Uterus (tissue), 4 donors: ENCODE measurements around the gene GPR17. TPM values are rescaled to one million over a fixed set of nuclear protein-coding genes. Genes with fewer than 3 reads are reported as not detected.

Source experiments
- DNase-seq, 2 donors: peaks; one replicate each; pipeline ENCODE4 v3.0.0-alpha.2; 2019 to 2020
- H3K27ac ChIP-seq, 2 donors: fragments of 200-600 bp; sonication (generic); 1 replicate in 1 of 2; 2 replicates in 1 of 2; pipeline ENCODE4 v1.5.1; 2016 to 2018
- H3K27me3 ChIP-seq, 2 donors: fragments of 200-600 bp; sonication (generic); one replicate each; pipeline ENCODE4 v1.5.1; 2018 to 2019; ENCODE audit warnings: control low read depth in 1 of 2
- H3K36me3 ChIP-seq, 2 donors: fragments of 200-600 bp; sonication (generic); one replicate each; pipeline ENCODE4 v1.5.1; 2019; ENCODE audit warnings: control low read depth in 1 of 2
- H3K4me1 ChIP-seq, 2 donors: fragments of 200-600 bp; sonication (generic); one replicate each; pipeline ENCODE4 v1.5.1; 2018 to 2019; ENCODE audit warnings: control low read depth in 1 of 2
- H3K4me3 ChIP-seq, 2 donors: fragments of 200-600 bp; sonication (generic); 1 replicate in 1 of 2; 2 replicates in 1 of 2; pipeline ENCODE4 v1.5.1; 2018 to 2019; ENCODE audit warnings: mild to moderate bottlenecking in 1 of 2
- H3K9me3 ChIP-seq, 2 donors: fragments of 200-600 bp; sonication (generic); one replicate each; pipeline ENCODE4 v1.5.1; 2019; ENCODE audit warnings: control low read depth in 1 of 2
- POLR2A ChIP-seq, 2 donors: fragments of 450-650 bp; IDR thresholded peaks; one replicate each; pipeline ENCODE4 v1.6.1; 2016; ENCODE audit warnings: antibody characterized with exemption in 2 of 2, mild to moderate bottlenecking in 1 of 2, moderate library complexity in 1 of 2
- intact Hi-C: fragments of 100-400 bp; cut with DNase I; formaldehyde crosslinking; loops from one replicate; pipeline ENCODE4 v1.15.1; 2023; ENCODE audit warnings: low total_unique reads
- total RNA-seq, 4 donors: library from RNA; depleted of rRNA in 3 of 4; stranded (reverse); fragments of >200 nt in 3 of 4; gene quantifications; one replicate each; pipeline versions ENCODE4 v1.1.0 to v1.2.4, GENCODE V29; 2014 to 2023
- TF ChIP-seq, protein P1 (sequence below), 4 experiments: fragments of 200-600 bp in 2 of 4; fragments of 450-650 bp in 2 of 4; sonication (generic) in 2 of 4; IDR thresholded peaks; one replicate each; pipeline ENCODE4 v1.5.1; 2016 to 2019; ENCODE audit warnings: antibody characterized with exemption in 4 of 4, mild to moderate bottlenecking in 2 of 4, moderate library complexity in 1 of 4
- donor health status: DM: yes; HTN: yes; CAD: no.

The GPR17 gene
- total RNA-seq, 4 donors from 2014 or later, result 0.41 TPM; not detected in 3

DNA sequence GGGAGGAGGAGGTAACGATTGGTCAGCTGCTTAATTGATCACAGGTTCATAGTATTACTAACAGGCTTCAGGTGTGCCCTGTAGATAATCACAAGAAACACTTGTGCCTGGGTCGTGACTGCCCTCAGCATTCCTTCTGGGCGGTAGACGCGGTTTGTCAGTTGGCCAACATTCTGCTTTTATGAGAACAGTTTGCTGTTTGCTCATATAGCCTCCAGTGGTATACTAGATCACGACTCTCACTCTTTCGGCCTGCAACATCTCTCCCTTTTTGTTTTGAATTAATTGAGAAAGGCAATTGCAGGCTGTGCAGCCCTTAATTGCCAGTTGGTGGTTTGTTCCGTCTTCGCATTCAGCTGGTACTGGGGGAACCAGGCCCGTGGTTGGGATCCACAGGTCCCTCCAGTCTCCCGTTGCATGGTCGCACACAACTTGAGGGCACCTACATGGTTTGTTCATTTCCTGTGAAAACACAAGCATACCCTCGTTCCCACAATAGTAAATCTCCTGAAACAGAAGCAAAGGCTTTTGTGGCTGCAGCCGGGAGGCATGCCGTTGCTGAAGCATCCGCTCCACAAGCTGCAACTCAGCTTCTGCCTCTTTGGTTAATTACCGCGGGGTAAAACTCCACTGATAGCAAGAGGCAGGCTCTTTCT lies 30.3 kb upstream of the GPR17 start:
- Histone ChIP-seq H3K36me3 (no peaks in the 10 kb centered on the region), H3K9me3 (no peaks in the 10 kb centered on the region), H3K27ac (no peak overlapping the region), H3K27me3 (no peaks in the 10 kb centered on the region), H3K4me1 (no peaks in the 10 kb centered on the region), H3K4me3 (no peak overlapping the region)
- intact Hi-C loops, result no loop called here
- TF ChIP-seq POLR2A (IDR thresholded peaks at IDR 0.05), result no peak
- peak in 1 of 2 donors; percentile 6 for DNase-seq

DNA sequence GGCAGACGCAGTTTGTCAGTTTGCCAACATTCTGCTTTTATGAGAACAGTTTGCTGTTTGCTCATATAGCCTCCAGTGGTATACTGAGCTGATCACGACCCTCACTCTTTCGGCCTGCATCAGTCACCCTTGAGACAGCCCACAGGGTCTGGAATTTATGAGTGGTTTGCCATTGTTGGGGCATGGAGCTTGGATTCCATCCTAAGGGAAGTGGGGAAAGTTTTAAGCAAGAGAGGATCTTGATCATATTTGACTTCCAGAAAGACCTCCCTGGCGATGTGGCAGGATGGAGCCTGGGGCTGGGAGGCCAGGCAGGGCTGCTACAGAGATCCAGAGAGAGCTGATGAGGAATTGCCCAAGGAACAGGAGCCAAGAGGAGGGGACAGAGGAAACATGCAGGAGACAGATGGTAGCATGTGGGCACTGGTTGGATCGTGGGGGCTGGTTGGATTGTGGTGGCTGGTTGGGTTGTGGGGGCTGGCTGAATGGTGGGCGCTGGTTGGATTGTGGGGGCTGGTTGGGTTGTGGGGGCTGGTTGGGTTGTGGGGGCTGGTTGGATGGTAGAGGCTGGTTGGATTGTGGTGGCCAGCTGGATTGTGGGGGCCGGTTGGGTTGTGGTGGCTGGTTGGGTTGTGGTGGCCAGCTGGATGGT lies 27.3 kb upstream of the GPR17 start:
- DNase-seq, result peak in 1 of 2 donors; percentile 1
- no peak for TF ChIP-seq POLR2A (IDR thresholded peaks at IDR 0.05)
- H3K4me1 ChIP-seq, result no peaks in the 10 kb centered on the region
- no peaks in the 10 kb centered on the region for H3K27me3 ChIP-seq
- no peaks in the 10 kb centered on the region for H3K36me3 ChIP-seq
- H3K9me3 ChIP-seq, result no peaks in the 10 kb centered on the region
- no peak overlapping the region for H3K27ac ChIP-seq
- intact Hi-C loops, result no loop called here
- H3K4me3 ChIP-seq, result no peak overlapping the region

DNA sequence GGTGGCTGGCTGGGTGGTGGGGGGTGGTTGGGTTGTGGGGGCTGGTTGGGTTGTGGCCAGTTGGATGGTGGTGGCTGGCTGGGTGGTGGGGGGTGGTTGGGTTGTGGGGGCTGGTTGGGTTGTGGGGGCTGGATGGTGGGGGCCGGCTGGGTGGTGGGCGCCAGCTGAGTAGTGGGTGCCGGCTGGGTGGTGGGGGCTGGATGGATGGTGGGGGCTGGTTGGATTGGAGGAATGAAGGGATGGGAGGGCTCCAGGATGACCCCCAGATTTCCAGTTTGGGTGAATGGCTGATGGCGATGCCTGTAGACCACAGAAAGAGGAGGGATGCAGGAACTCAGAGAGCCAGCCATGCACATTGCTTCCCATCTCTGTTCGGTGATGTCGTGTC lies 26.8 kb upstream of the GPR17 start:
- Histone ChIP-seq H3K27me3 (no peaks in the 10 kb centered on the region), H3K4me3 (no peak overlapping the region), H3K36me3 (no peaks in the 10 kb centered on the region), H3K9me3 (no peaks in the 10 kb centered on the region), H3K27ac (no peak overlapping the region), H3K4me1 (no peaks in the 10 kb centered on the region)
- no peak for DNase-seq
- intact Hi-C loops, result no loop called here
- TF ChIP-seq, protein P1, sequence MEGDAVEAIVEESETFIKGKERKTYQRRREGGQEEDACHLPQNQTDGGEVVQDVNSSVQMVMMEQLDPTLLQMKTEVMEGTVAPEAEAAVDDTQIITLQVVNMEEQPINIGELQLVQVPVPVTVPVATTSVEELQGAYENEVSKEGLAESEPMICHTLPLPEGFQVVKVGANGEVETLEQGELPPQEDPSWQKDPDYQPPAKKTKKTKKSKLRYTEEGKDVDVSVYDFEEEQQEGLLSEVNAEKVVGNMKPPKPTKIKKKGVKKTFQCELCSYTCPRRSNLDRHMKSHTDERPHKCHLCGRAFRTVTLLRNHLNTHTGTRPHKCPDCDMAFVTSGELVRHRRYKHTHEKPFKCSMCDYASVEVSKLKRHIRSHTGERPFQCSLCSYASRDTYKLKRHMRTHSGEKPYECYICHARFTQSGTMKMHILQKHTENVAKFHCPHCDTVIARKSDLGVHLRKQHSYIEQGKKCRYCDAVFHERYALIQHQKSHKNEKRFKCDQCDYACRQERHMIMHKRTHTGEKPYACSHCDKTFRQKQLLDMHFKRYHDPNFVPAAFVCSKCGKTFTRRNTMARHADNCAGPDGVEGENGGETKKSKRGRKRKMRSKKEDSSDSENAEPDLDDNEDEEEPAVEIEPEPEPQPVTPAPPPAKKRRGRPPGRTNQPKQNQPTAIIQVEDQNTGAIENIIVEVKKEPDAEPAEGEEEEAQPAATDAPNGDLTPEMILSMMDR (IDR thresholded peaks at IDR 0.05), result no peak
- no peak for TF ChIP-seq POLR2A (IDR thresholded peaks at IDR 0.05)

DNA sequence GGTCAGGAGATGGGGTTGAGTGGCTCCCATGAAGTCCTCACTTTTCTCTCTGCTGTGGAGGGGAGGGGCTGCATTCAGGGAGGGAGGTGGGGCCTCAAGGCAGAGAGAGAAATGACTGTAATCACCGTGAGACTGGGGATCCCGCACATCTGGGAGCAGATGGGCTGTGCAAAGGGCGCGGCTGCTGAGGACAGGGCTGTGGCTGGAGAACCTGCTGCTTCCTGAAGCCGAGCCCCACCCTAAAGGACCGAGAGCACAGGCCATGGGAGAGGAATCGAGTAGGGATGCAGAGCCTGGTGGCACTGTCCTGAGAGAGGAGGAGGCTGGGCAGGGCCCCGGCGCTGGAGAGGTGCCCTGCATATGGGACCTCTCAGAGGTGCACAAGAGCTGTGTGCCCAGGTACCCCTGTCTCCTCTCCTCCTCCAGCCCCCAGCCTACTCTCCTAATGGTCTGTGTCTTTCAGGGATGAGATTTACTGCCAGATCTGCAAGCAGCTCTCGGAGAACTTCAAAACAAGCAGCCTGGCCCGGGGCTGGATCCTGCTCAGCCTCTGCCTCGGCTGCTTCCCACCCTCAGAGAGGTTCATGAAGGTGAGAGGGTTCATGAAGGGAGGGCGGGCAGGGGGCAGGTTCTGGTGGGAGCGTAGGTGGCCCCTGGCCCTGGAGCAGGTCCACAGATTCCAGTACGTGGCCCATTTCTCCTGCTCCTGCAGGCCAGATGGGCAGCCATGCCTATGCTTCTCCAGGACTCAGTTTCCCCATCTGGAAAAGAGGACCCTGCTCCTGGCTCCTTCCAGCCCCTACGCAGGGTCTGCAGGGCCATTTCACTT lies 25.9 kb upstream of the GPR17 start:
- H3K36me3 ChIP-seq, result no peaks in the 10 kb centered on the region
- no peaks in the 10 kb centered on the region for H3K9me3 ChIP-seq
- no peak overlapping the region for H3K27ac ChIP-seq
- no peaks in the 10 kb centered on the region for H3K4me1 ChIP-seq
- intact Hi-C loops, result no loop called here
- H3K4me3 ChIP-seq, result no peak overlapping the region
- H3K27me3 ChIP-seq, result no peaks in the 10 kb centered on the region
- no peak for TF ChIP-seq POLR2A (IDR thresholded peaks at IDR 0.05)
- TF ChIP-seq, protein P1 (IDR thresholded peaks at IDR 0.05), result no peak
- peak in 1 of 2 donors; percentile 7 for DNase-seq

DNA sequence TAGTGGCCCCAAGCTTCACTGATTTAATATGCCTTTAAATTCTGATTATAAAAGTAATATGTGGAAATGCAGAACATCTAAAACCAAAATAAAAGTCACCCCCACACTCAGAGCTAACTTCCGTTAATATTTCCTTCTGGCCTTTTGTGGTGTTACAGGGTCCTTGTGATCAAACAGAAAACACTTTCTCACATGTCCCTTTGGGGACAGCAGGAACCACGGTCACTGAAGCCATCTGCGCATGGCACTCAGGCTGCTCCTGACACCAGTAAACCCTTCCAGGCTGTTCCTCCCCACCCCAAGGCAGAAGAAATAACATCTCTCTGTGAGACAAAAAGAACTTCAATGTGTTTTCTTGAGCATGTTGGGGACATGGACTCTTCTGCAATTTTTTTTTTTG lies 25.1 kb upstream of the GPR17 start:
- Histone ChIP-seq H3K27me3 (no peaks in the 10 kb centered on the region), H3K36me3 (no peaks in the 10 kb centered on the region), H3K9me3 (no peaks in the 10 kb centered on the region), H3K27ac (no peak overlapping the region), H3K4me3 (no peak overlapping the region), H3K4me1 (no peaks in the 10 kb centered on the region)
- TF ChIP-seq POLR2A (IDR thresholded peaks at IDR 0.05), result no peak
- TF ChIP-seq, protein P1 (IDR thresholded peaks at IDR 0.05), result no peak
- intact Hi-C loops, result no loop called here
- no peak for DNase-seq

DNA sequence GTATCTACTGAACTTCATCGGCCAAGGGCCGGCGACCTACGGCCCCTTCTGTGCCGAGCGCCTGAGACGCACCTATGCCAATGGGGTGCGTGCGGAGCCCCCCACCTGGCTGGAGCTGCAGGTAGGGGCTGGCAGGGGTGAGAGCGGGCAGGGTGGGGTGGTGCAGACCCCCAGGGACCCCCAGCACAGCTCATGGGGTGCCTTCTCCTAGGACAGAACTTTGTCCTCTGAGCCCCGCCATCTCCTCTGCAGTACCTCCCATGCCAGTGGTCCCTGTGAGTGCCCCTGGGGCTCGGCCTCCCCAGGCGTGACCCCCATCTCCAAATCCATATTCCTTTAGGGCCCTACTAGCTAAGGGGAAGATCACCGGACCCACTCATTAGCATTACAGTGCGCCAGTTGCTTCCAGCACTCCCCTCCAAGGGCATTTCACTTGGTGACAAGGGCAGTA lies 23.9 kb upstream of the GPR17 start:
- intact Hi-C loops, result no loop called here
- no peaks in the 10 kb centered on the region for H3K27me3 ChIP-seq
- TF ChIP-seq, protein P1 (IDR thresholded peaks at IDR 0.05), result no peak
- TF ChIP-seq POLR2A (IDR thresholded peaks at IDR 0.05), result no peak
- no peaks in the 10 kb centered on the region for H3K9me3 ChIP-seq
- H3K36me3 ChIP-seq, result no peaks in the 10 kb centered on the region
- peak in 1 of 2 donors; percentile 12 for DNase-seq
- no peaks in the 10 kb centered on the region for H3K4me1 ChIP-seq
- H3K4me3 ChIP-seq, result no peak overlapping the region
- H3K27ac ChIP-seq, result no peak overlapping the region
